A172 (cell line): ENCODE measurements around the gene CTSS. TPM values are rescaled to one million over a fixed set of nuclear protein-coding genes. Genes with fewer than 3 reads are reported as not detected.
A peak's percentile ranks its signal among the peaks of the same experiment; 100 is the strongest.
"Not testable (repeated sequence)": the region's sequence is repeated elsewhere in the genome, so short reads cannot be mapped to it uniquely, and the experiment has no call there.

ENCODE experiments used
- DNase-seq: peaks from one replicate; pipeline ENCODE4 v3.0.0-alpha.2; 2015; ENCODE audit warnings: low spot score
- total RNA-seq: library from RNA; depleted of rRNA; stranded (reverse); fragments of >200 nt; shearing (Covaris generic); gene quantifications from 2 replicates; pipeline ENCODE4 v1.2.3, GENCODE V29; 2014; rRNA removed

CTSS gene
- total RNA-seq, result 5.7 and 18.5 TPM in 2 replicates

GRCh38 chr1:150765296-150765976 is at the start of gene CTSS:
CTSS (minus strand) TSS chr1:150765778; CDS start chr1:150764763, 1,015 bp downstream.
- peak; percentile 25 for DNase-seq

GRCh38 chr1:150813028-150813707 is 47.6 kb upstream of the CTSS start:
- DNase-seq, result peak; percentile 64

- no peak for DNase-seq
Measured at GRCh38 chr1:150810958-150811659, 45.5 kb upstream of the CTSS start.

- peak; percentile 44 for DNase-seq
Measured at GRCh38 chr1:150809651-150810050, 44.1 kb upstream of the CTSS start.

- DNase-seq, result no peak
Measured at GRCh38 chr1:150808846-150809245, 43.3 kb upstream of the CTSS start.

GRCh38 chr1:150808121-150808520 is 42.5 kb upstream of the CTSS start, which contains the start of gene CTSK:
CTSK (minus strand) TSS chr1:150808260; CDS start chr1:150806805, 1,455 bp downstream.
- no peak for DNase-seq

- no peak for DNase-seq
Measured at GRCh38 chr1:150807249-150808023, 41.9 kb upstream of the CTSS start.

GRCh38 chr1:150805899-150806298 is 40.3 kb upstream of the CTSS start:
- DNase-seq, result no peak

- no peak for DNase-seq
Measured at GRCh38 chr1:150804671-150805070, 39.1 kb upstream of the CTSS start.

- DNase-seq, result no peak
Measured at GRCh38 chr1:150799089-150799488, 33.5 kb upstream of the CTSS start.

- DNase-seq, result no peak
Measured at GRCh38 chr1:150798525-150798924, 32.9 kb upstream of the CTSS start.

- no peak for DNase-seq
Measured at GRCh38 chr1:150796374-150796773, 30.8 kb upstream of the CTSS start.

GRCh38 chr1:150793778-150794177 is 28.2 kb upstream of the CTSS start:
- DNase-seq, result not testable (repeated sequence)

GRCh38 chr1:150793221-150793620 is 27.6 kb upstream of the CTSS start:
- no peak for DNase-seq

GRCh38 chr1:150791585-150791984 is 26.0 kb upstream of the CTSS start:
- no peak for DNase-seq

GRCh38 chr1:150789396-150789795 is 23.8 kb upstream of the CTSS start:
- DNase-seq, result no peak

GRCh38 chr1:150788946-150789345 is 23.4 kb upstream of the CTSS start:
- DNase-seq, result no peak

- DNase-seq, result no peak
Measured at GRCh38 chr1:150787455-150787854, 21.9 kb upstream of the CTSS start.

- no peak for DNase-seq
Measured at GRCh38 chr1:150780510-150780909, 14.9 kb upstream of the CTSS start.

GRCh38 chr1:150778409-150778808 is 12.8 kb upstream of the CTSS start:
- no peak for DNase-seq

GRCh38 chr1:150777544-150777943 is 12.0 kb upstream of the CTSS start:
- no peak for DNase-seq
